ENCODE results near the gene COMMD10.

The COMMD10 gene

DNA sequence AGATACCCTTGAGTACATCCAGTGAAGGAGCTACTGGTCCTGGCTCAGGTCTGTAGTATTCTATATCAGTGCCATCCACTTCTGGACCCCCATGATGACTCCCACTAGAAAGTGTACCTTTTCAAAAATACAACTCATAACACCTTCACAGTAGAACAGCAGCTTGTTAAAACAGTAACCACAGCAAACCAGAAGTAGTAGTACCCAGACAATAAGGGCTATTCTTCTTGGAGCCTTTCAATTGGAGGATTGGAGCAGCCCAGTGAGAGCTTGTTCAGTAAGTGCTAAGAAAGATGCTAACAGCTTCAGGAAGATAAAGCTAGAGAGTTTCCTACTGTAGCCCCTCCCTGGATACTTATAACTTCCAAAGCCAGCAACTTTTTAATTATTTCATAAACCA is 42.5 kb upstream of the COMMD10 start:
- no peak for TF ChIP-seq POLR2AphosphoS5 (IDR thresholded peaks at IDR 0.05; ENCODE audit: low read depth, low read length)
- TF ChIP-seq, protein P1, sequence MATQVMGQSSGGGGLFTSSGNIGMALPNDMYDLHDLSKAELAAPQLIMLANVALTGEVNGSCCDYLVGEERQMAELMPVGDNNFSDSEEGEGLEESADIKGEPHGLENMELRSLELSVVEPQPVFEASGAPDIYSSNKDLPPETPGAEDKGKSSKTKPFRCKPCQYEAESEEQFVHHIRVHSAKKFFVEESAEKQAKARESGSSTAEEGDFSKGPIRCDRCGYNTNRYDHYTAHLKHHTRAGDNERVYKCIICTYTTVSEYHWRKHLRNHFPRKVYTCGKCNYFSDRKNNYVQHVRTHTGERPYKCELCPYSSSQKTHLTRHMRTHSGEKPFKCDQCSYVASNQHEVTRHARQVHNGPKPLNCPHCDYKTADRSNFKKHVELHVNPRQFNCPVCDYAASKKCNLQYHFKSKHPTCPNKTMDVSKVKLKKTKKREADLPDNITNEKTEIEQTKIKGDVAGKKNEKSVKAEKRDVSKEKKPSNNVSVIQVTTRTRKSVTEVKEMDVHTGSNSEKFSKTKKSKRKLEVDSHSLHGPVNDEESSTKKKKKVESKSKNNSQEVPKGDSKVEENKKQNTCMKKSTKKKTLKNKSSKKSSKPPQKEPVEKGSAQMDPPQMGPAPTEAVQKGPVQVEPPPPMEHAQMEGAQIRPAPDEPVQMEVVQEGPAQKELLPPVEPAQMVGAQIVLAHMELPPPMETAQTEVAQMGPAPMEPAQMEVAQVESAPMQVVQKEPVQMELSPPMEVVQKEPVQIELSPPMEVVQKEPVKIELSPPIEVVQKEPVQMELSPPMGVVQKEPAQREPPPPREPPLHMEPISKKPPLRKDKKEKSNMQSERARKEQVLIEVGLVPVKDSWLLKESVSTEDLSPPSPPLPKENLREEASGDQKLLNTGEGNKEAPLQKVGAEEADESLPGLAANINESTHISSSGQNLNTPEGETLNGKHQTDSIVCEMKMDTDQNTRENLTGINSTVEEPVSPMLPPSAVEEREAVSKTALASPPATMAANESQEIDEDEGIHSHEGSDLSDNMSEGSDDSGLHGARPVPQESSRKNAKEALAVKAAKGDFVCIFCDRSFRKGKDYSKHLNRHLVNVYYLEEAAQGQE (IDR thresholded peaks at IDR 0.05; ENCODE audit: insufficient read depth in 1 of 2, low read depth in 2 of 2, low read length in 2 of 2): no peak
- TF ChIP-seq TAF1 (IDR thresholded peaks at IDR 0.05; ENCODE audit: borderline replicate concordance, insufficient read depth, low read length): no peak
- no peak for TF ChIP-seq SIN3A (IDR thresholded peaks at IDR 0.05; ENCODE audit: borderline replicate concordance, insufficient read depth, low read length)
- TF ChIP-seq FOXP2 (optimal IDR thresholded peaks at IDR 0.05; ENCODE audit: borderline replicate concordance, extremely low read depth, extremely low read length, insufficient read depth): no peak

DNA sequence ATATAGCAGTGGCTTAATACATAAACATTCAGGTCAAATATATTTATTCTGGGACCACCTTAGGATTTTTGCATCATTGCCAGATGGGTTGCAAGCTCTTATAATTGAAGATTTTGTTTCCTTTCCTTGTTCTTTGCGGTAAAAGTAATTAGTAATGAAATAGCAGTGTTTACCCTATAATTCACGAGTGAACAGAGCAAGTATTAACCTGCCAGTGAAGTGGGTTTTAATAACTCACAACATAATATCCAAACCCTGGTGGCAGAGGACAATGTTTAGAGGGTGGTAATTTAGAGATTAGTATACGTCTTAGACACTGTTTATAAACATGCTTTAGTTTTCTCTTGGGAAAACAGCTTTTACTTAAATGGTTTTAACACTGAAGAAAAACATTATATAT is 40.8 kb upstream of the COMMD10 start:
- TF ChIP-seq SIN3A (IDR thresholded peaks at IDR 0.05; ENCODE audit: borderline replicate concordance, insufficient read depth, low read length) (no peak), FOXP2 (optimal IDR thresholded peaks at IDR 0.05; ENCODE audit: borderline replicate concordance, extremely low read depth, extremely low read length, insufficient read depth) (no peak), TAF1 (IDR thresholded peaks at IDR 0.05; ENCODE audit: borderline replicate concordance, insufficient read depth, low read length) (no peak)

DNA sequence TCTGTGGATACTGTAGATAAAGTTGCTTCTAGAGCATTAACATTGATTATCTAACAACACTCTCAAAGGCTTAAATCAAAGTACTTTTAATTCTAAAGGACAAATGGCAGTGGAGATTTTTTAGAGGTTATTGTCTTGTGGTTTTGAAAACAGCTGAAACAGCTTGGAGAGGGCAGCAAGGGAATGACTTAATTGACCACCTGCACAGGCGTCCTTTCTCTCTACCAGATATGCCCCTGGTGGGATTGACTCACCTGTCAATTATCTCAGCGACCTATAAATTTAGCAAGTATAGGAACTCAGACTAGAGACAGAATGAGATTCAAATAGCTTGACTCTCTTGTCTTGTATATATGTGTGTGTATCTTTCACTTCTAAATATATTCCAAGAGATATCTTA is 39.0 kb upstream of the COMMD10 start:
- TF ChIP-seq POLR2AphosphoS5 (IDR thresholded peaks at IDR 0.05; ENCODE audit: low read depth, low read length): no peak

DNA sequence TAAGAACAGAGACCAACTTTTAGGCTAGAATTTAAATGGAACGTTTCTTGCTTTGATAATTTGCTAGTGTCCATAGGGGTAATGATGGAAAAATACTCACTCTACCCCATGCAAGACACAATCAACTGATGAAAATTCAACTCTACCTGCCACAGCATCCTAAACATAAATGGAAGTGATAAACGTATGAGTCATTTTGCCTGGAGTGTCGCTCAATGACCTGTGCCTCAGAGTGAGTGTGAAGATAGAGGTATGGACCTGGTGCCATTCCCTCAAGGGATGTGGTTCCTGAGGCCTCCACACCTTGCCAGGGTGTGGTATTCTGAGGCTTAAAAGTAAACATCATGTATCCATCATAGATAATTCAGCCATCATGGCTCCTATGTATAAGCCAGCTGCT is 38.6 kb upstream of the COMMD10 start:
- TF ChIP-seq SIN3A (IDR thresholded peaks at IDR 0.05; ENCODE audit: borderline replicate concordance, insufficient read depth, low read length): no peak
- TF ChIP-seq, protein P1 (IDR thresholded peaks at IDR 0.05; ENCODE audit: insufficient read depth in 1 of 2, low read depth in 2 of 2, low read length in 2 of 2): no peak
- no peak for TF ChIP-seq POLR2AphosphoS5 (IDR thresholded peaks at IDR 0.05; ENCODE audit: low read depth, low read length)
- no peak for TF ChIP-seq FOXP2 (optimal IDR thresholded peaks at IDR 0.05; ENCODE audit: borderline replicate concordance, extremely low read depth, extremely low read length, insufficient read depth)
- TF ChIP-seq TAF1 (IDR thresholded peaks at IDR 0.05; ENCODE audit: borderline replicate concordance, insufficient read depth, low read length): no peak

DNA sequence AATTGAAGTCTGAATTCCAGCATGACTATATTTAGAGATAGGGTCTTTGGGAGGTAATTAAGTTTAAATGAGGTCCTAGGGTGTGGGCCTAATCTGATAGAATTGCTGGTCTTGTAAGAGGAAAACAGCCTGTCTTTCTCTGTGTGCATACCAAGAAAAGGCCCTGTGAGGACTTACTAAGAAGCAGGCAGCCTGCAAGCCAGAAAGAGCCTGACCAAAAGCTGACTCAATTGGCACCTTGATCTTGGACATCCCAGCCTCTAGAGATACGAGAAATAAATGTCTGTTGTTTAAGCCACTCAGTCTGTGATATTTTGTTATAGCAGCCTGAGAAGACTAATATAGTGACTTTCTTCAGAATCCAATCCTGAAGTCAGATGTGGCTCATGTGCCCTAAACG is 38.0 kb upstream of the COMMD10 start:
- TF ChIP-seq, protein P1 (IDR thresholded peaks at IDR 0.05; ENCODE audit: insufficient read depth in 1 of 2, low read depth in 2 of 2, low read length in 2 of 2): no peak
- TF ChIP-seq POLR2AphosphoS5 (IDR thresholded peaks at IDR 0.05; ENCODE audit: low read depth, low read length) (no peak), FOXP2 (optimal IDR thresholded peaks at IDR 0.05; ENCODE audit: borderline replicate concordance, extremely low read depth, extremely low read length, insufficient read depth) (no peak), SIN3A (IDR thresholded peaks at IDR 0.05; ENCODE audit: borderline replicate concordance, insufficient read depth, low read length) (no peak), TAF1 (IDR thresholded peaks at IDR 0.05; ENCODE audit: borderline replicate concordance, insufficient read depth, low read length) (no peak)

DNA sequence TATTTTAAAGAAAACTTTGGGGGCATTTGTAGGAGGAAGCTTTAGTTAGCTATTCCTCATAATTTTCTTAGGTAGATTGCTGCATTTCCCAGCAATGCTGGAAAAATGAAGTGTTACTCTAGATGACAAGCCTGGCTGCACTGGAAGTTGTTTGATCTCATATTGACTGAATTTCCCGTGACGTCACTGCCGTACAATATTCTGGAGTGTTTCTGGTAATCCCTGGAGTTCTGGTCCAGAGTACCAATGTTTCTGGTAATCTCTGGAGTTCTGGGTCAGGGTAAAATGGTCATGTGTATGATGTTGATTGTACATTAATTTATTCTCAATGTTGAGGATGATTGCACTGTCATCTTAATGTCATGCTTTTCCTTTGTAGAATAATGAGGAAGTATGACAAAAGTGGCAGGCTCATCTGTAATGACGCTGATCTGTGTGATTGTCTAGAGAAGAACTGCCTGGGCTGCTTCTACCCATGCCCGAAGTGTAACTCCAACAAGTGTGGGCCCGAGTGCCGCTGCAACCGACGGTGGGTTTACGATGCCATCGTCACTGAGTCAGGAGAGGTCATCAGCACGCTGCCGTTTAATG is 26.4 kb upstream of the COMMD10 start:
- no peak for TF ChIP-seq SIN3A (IDR thresholded peaks at IDR 0.05; ENCODE audit: borderline replicate concordance, insufficient read depth, low read length)
- no peak for TF ChIP-seq FOXP2 (optimal IDR thresholded peaks at IDR 0.05; ENCODE audit: borderline replicate concordance, extremely low read depth, extremely low read length, insufficient read depth)
- TF ChIP-seq, protein P1 (IDR thresholded peaks at IDR 0.05; ENCODE audit: insufficient read depth in 1 of 2, low read depth in 2 of 2, low read length in 2 of 2): no peak
- no peak for TF ChIP-seq POLR2AphosphoS5 (IDR thresholded peaks at IDR 0.05; ENCODE audit: low read depth, low read length)
- no peak for TF ChIP-seq TAF1 (IDR thresholded peaks at IDR 0.05; ENCODE audit: borderline replicate concordance, insufficient read depth, low read length)
